H1 (cell line): ENCODE data around the gene DFFA. TPM values are rescaled to one million over a fixed set of nuclear protein-coding genes. Genes with fewer than 3 reads are reported as not detected.

Experiments used
- polyA plus RNA-seq, 7 experiments: library from polyadenylated mRNA; depleted of rRNA in 3 of 7; stranded (reverse) in 5 of 7; unstranded in 2 of 7; fragments of >200 nt in 5 of 7; fragments of 200-250 nt in 2 of 7; gene quantifications; 1 replicate in 5 of 7; 2 replicates in 1 of 7; 4 replicates in 1 of 7; pipeline versions ENCODE4 v1.2.1 to v1.2.3, GENCODE V29; 2011 to 2013; ENCODE audit warnings: missing spikeins in 2 of 7, mixed read lengths in 2 of 7
- total RNA-seq: library from RNA; stranded (reverse); fragmentation: NEBNext Ultra II Directional; extraction: Animal tissue kit (Norgen Biotek cat#: 25700); gene quantifications from 2 replicates; pipeline ENCODE4 v1.2.1, GENCODE V29; 2021
- TF ChIP-seq, protein P1 (sequence below): IDR thresholded peaks from 2 replicates; pipeline ENCODE4 v1.6.1; 2011; ENCODE audit warnings: low read depth, mild to moderate bottlenecking, low read length; ENCODE audit not compliant: insufficient read depth

The DFFA gene
- total and polyA plus RNA-seq, 2 of the 8 experiments (the other 6 are each of a cell fraction or from before 2014, with no cell fraction given), result 34.3 to 79.9 TPM

DNA sequence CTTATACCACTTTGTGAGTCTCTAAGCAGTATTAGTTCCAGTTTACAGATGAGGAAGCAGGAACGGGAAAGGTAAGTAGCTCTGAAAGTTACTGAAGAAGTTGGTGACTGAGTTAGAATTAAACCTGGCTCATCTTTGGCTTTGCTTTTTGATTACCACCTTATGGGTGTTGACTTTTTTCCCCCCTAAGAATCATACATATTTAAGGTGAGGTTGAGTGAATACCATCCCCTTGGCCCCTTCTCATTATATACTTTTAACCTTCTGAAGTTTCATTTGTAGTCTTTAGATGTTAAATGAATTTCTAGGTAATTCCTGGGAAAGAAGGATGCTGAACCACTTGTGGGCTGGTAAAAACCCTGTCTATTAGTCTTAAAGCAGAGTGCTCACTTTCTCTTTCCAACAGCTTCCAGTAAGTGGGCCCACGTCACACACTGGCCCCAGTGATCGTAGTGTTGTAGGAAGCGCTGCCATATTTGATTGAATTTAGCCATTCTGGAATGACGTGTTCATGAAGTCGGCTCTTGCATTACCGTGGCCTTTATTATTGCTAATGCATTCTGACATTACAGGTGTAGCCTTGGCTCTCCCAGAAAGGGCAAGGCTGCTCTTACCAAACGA, 49.3 kb upstream of the DFFA start (continued):
- TF ChIP-seq, protein P1, sequence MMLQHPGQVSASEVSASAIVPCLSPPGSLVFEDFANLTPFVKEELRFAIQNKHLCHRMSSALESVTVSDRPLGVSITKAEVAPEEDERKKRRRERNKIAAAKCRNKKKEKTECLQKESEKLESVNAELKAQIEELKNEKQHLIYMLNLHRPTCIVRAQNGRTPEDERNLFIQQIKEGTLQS, result no peak
